ENCODE results near the gene TRABD2A. TPM values are rescaled to one million over a fixed set of nuclear protein-coding genes. Genes with fewer than 3 reads are reported as not detected.

The TRABD2A gene
- total and polyA plus RNA-seq, 2 donors (not counting 1 experiment from before 2014, with no cell fraction given), result 4.4 to 14.4 TPM

- Histone ChIP-seq H3K4me3 (replicated peaks in 1 of 4; ENCODE audit: control extremely low read depth in 1 of 4, insufficient read depth in 1 of 4, low read depth in 3 of 4, low read length in 4 of 4) (no peak overlapping the region), H3K4me2 (ENCODE audit: extremely low read depth, insufficient read depth, low read length) (no peak overlapping the region), H4K20me1 (ENCODE audit: control insufficient read depth, extremely low read depth, insufficient read depth, low read length) (no peaks in the 10 kb centered on the region), H3K27me3 (ENCODE audit: control insufficient read depth, insufficient read depth, low read length) (no peaks in the 10 kb centered on the region), H3K9ac (ENCODE audit: insufficient read depth, low read length) (no peak overlapping the region), H3K4me1 (ENCODE audit: control insufficient read depth, extremely low read depth, insufficient read depth, low read length) (no peaks in the 10 kb centered on the region), H3K9me3 (ENCODE audit: control insufficient read depth, insufficient read depth, low read depth, low read length) (no peaks in the 10 kb centered on the region), H3K79me2 (ENCODE audit: control insufficient read depth, insufficient read depth, low read length) (no peaks in the 10 kb centered on the region), H3K27ac (ENCODE audit: insufficient read depth, low read length) (no peak overlapping the region), H2AFZ (ENCODE audit: low read length) (no peak overlapping the region), H3K36me3 (ENCODE audit: control insufficient read depth, insufficient read depth, low read length) (no peaks in the 10 kb centered on the region)
- TF ChIP-seq CTCF (conservative IDR thresholded peaks at IDR 0.05 in 1 of 2, IDR thresholded peaks at IDR 0.05 in 1 of 2; ENCODE audit: low read depth in 1 of 2, low read length in 2 of 2) (no peak), EZH2 (IDR thresholded peaks at IDR 0.05; ENCODE audit: low read length, missing control alignments) (no peak)
- DNase-seq (ENCODE audit: low read depth in 2 of 2), result no peak
These were observed 29.0 kb downstream of the TRABD2A start for GRCh38 chr2:84851876-84852275.

GRCh38 chr2:84850471-84850870 lies 30.4 kb downstream of the TRABD2A start:
- Histone ChIP-seq H3K4me3 (replicated peaks in 1 of 4; ENCODE audit: control extremely low read depth in 1 of 4, insufficient read depth in 1 of 4, low read depth in 3 of 4, low read length in 4 of 4) (no peak overlapping the region), H3K9me3 (ENCODE audit: control insufficient read depth, insufficient read depth, low read depth, low read length) (no peaks in the 10 kb centered on the region), H3K27ac (ENCODE audit: insufficient read depth, low read length) (no peak overlapping the region), H3K36me3 (ENCODE audit: control insufficient read depth, insufficient read depth, low read length) (no peaks in the 10 kb centered on the region), H3K4me2 (ENCODE audit: extremely low read depth, insufficient read depth, low read length) (no peak overlapping the region), H2AFZ (ENCODE audit: low read length) (no peak overlapping the region), H3K4me1 (ENCODE audit: control insufficient read depth, extremely low read depth, insufficient read depth, low read length) (no peaks in the 10 kb centered on the region), H4K20me1 (ENCODE audit: control insufficient read depth, extremely low read depth, insufficient read depth, low read length) (no peaks in the 10 kb centered on the region), H3K79me2 (ENCODE audit: control insufficient read depth, insufficient read depth, low read length) (no peaks in the 10 kb centered on the region), H3K9ac (ENCODE audit: insufficient read depth, low read length) (no peak overlapping the region), H3K27me3 (ENCODE audit: control insufficient read depth, insufficient read depth, low read length) (no peaks in the 10 kb centered on the region)
- TF ChIP-seq CTCF (conservative IDR thresholded peaks at IDR 0.05 in 1 of 2, IDR thresholded peaks at IDR 0.05 in 1 of 2; ENCODE audit: low read depth in 1 of 2, low read length in 2 of 2) (no peak), EZH2 (IDR thresholded peaks at IDR 0.05; ENCODE audit: low read length, missing control alignments) (no peak)
- DNase-seq (ENCODE audit: low read depth in 2 of 2), result no peak

GRCh38 chr2:84849271-84849952 lies 31.5 kb downstream of the TRABD2A start:
- H3K9ac ChIP-seq (ENCODE audit: insufficient read depth, low read length), result no peak overlapping the region
- no peak overlapping the region for H3K4me2 ChIP-seq (ENCODE audit: extremely low read depth, insufficient read depth, low read length)
- no peak for TF ChIP-seq CTCF (conservative IDR thresholded peaks at IDR 0.05 in 1 of 2, IDR thresholded peaks at IDR 0.05 in 1 of 2; ENCODE audit: low read depth in 1 of 2, low read length in 2 of 2)
- no peak for TF ChIP-seq EZH2 (IDR thresholded peaks at IDR 0.05; ENCODE audit: low read length, missing control alignments)
- no peak overlapping the region for H3K4me3 ChIP-seq (replicated peaks in 1 of 4; ENCODE audit: control extremely low read depth in 1 of 4, insufficient read depth in 1 of 4, low read depth in 3 of 4, low read length in 4 of 4)
- no peaks in the 10 kb centered on the region for H4K20me1 ChIP-seq (ENCODE audit: control insufficient read depth, extremely low read depth, insufficient read depth, low read length)
- peak; percentile 14 to 61 for DNase-seq (ENCODE audit: low read depth in 2 of 2)
- no peaks in the 10 kb centered on the region for H3K79me2 ChIP-seq (ENCODE audit: control insufficient read depth, insufficient read depth, low read length)
- no peak overlapping the region for H2AFZ ChIP-seq (ENCODE audit: low read length)
- H3K36me3 ChIP-seq (ENCODE audit: control insufficient read depth, insufficient read depth, low read length), result no peaks in the 10 kb centered on the region
- H3K27ac ChIP-seq (ENCODE audit: insufficient read depth, low read length), result no peak overlapping the region
- no peaks in the 10 kb centered on the region for H3K27me3 ChIP-seq (ENCODE audit: control insufficient read depth, insufficient read depth, low read length)
- no peaks in the 10 kb centered on the region for H3K9me3 ChIP-seq (ENCODE audit: control insufficient read depth, insufficient read depth, low read depth, low read length)
- H3K4me1 ChIP-seq (ENCODE audit: control insufficient read depth, extremely low read depth, insufficient read depth, low read length), result no peaks in the 10 kb centered on the region
